ENCODE data around the gene LINC01488.

Gene LINC01488

GRCh38 chr11:69446108-69446507 is 35.4 kb upstream of the LINC01488 start:
- FAIRE-seq: no peak

DNA sequence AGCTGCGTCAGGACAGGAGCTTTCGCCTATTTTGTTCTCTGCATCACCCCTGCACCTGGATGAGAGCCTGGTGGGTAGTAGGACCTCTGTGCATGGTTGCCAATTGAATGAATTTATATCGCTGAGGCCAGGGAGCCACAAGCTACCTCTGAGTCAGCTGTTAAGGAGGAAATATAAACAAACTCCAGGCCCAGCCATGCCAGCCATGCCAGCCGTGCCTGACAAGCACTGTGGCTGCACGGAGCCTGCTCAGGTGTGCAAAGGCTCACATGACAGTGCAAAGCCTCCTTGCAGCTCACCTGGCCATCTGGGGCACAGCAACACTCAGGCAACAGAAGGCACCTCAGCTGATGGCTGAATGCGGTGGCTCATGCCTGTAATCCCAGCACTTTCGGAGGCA is 33.7 kb upstream of the LINC01488 start:
- no peak for FAIRE-seq

- no peak for FAIRE-seq
Measured at GRCh38 chr11:69448471-69449284, 32.8 kb upstream of the LINC01488 start.

- FAIRE-seq: no peak
Measured at GRCh38 chr11:69449320-69450063, 32.0 kb upstream of the LINC01488 start.

GRCh38 chr11:69450064-69450856 is 31.2 kb upstream of the LINC01488 start:
- no peak for FAIRE-seq

- FAIRE-seq: no peak
Measured at GRCh38 chr11:69450857-69451220, 30.6 kb upstream of the LINC01488 start.

- FAIRE-seq: no peak
Measured at GRCh38 chr11:69451289-69451688, 30.2 kb upstream of the LINC01488 start.

- no peak for FAIRE-seq
Measured at GRCh38 chr11:69452206-69452987, 29.1 kb upstream of the LINC01488 start.

DNA sequence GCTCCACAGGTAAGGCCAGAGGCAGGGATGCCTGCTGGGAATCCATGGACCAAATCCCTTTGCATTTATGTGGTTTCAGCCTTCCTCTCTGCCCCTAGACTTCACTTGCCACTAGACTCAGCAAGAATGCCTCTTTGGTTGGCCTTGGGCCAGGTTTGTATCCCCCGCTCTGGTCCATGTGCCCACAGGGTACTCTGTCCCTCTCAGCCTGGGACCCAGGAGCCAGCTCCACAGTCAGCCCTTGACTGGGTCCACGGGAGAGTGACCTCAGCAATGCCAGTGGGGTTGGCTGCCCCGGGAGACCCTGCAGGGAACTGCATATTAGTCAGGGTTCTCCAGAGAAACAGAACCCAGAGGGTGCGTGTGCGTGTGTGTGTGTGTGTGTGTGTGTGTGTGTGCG is 28.3 kb upstream of the LINC01488 start:
- FAIRE-seq: no peak

GRCh38 chr11:69454018-69454417 is 27.4 kb upstream of the LINC01488 start:
- FAIRE-seq: no peak

GRCh38 chr11:69455969-69456368 is 25.5 kb upstream of the LINC01488 start:
- no peak for FAIRE-seq

DNA sequence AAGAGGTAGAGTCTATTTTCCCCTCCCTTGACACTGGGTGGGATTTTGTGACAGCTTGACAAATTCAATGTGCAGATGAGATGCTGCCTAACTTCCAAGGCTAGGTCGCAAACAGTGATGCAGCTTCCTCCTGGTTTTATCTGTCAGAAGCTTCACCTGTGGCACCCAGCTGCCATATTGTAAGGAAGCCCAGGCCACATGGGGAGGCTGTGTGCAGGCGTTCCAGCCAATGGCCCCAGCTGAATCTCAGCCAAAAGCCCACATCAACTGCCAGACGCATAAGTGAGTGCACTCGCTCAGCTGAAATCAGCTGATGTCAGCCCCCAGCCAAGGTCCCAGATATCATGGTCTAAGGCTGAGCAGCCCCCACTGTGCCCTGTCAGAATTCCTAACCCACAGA is 24.8 kb upstream of the LINC01488 start:
- no peak for FAIRE-seq

GRCh38 chr11:69459848-69460539 is 21.5 kb upstream of the LINC01488 start:
- FAIRE-seq: no peak

DNA sequence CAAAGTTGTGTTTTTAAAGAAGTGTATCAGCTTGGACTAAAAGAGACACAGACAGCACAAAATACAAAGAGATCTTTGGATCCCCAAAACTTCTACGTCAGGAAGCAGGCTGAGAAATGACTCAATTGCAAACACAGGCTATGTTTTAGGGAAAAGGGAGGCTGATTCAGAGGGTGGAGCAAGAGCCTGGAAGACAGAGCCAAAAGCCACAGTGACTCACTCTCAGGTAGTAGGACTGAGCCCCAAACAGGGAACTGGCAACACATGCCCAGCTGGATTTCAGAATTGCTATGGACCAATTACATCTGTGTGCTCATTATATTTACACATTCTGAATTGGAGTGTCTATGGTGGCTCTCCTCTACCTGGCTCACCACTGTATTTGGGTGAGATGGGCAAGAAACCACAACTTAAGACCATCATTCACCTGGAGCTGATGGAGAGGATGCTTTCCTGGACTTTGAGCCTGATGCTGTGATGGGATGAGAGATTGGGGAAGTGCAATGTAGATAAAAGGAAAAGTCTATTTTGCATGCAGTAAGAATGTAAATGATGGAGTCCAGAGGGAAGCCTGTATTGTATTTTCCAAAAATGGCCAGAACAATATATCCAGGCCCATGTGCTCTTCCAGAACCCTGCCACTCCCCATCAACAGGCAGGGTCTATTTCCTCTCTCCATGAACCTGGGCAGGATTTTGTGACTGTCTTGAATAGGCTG is 20.8 kb upstream of the LINC01488 start:
- no peak for FAIRE-seq

DNA sequence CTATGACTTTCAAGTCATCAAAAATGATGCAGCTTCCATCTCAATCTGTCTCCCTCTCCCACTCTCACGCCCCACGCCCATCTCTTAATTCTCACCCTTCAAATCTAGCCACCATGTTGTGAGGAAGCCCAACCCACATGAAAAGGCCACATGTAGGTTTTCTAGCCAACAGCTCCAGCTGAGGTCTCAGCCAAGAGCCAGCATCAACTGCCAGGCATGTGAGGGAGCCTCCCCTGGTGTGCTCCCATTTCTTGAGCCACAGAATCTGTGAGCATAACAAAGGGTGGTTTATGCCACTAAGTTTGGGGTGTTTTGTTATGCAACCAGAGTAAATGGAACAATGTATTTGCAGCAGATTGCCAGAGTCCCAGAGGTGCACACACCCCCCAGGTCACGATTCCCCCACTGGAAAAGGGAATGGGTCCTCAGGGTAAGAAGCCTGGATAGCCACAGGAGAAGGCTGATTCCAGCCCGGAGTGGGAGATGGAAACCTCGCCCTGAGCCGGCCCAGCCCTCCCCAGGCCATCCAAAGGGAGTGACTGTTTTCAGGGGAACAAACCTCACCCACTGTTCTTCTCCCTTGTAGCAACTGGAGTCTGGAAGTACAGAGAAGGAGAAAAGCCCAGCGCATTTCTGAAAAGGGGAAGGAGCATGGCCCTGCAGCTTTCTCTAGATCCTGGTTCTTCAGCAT is 20.0 kb upstream of the LINC01488 start:
- FAIRE-seq: no peak

DNA sequence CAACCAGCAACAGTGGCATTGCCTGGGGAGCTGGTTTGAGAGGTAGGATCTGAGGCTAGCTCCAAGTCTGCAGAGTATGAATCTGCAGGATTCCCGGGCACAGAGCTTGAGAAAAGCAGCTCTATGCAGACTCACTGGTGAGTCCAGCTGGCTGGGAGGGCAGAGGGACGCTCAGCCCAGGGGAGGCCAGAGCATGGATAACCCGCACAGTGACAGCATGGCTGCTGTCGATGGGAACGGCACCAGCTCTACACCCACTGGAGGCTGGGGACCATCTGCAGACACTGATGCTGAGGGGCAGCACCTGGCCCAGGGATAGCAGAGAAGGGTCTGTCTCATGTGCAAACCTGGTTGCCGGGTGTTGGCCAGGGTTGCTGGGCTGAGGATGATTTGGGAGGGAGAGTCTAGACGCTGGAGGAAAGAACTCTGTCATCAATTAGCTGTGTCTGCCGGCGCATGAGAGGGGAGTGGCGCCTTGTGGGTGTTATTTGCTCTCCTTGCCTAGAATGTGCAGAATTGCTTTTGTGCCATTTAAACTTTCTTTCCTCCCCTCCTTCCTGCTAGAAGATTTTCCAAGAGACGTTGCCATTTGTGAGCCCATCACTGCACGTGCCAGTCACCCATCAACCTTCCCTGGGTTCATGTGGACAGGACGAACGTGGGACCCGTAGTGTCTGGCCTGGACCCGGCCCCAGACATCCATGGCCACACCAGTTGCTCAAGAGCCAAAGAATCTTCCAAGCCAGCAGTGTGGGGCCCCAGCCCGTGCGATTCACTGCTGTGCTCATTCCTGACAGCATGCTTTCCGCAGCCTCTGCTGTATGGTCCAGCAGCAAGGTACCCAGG is 19.1 kb upstream of the LINC01488 start:
- no peak for FAIRE-seq

DNA sequence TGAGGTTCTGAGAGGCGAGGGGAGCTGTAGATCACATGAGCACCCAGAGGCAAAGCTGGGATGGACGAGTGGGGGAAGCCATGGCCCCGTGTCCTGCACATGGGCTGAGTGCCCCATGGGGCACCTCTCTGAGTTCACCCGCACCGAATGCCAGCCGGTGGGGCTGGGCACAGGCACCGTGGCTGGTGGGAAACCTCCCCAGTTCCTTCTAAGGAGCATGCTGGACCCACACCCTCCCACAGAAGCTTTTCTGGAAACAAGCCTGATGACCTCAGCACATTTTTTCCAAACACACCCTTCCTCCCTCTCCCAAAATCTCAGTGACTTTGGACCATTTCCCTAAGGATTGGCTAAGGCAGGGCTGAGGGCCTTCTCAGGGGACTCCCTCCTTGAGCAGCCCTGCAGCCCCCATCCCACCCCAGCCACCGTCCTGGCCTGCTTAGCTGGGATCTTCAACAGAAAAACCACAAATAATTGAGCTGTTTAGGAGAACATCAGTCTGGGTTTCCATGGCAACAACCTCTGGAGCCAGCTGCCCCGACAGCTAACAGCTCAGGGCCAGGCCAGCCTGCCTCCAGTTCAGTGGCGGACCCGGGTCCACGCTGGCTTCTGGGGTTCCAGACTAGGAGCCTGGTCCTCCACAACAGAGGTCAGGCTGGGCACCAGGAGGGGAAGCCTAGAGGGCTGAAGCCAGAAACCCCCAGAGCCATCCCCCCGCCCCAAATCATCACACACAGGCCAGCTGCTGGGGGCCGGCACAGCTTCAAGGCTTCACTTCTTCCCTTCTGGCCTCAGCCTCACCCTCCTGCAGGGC is 18.1 kb upstream of the LINC01488 start:
- no peak for FAIRE-seq
